ENCODE results near the gene POPDC2. TPM values are rescaled to one million over a fixed set of nuclear protein-coding genes. Genes with fewer than 3 reads are reported as not detected.

The POPDC2 gene
- total RNA-seq, 2 donors from 2014 or later, result 4.2 to 4.3 TPM

- H3K36me3 Mint-ChIP-seq (ENCODE audit: low read depth), result no peaks in the 10 kb centered on the region
- H3K4me3 Mint-ChIP-seq, result peak overlapping the region; percentile 77
- H3K4me1 Mint-ChIP-seq, result peaks cover 33% of the 10 kb centered on the region
- H3K9me3 ChIP-seq (ENCODE audit: control insufficient read depth, low read length, poor library complexity, severe bottlenecking), result no peaks in the 10 kb centered on the region
- ATAC-seq (peak; percentile 84), DNase-seq (no peak)
- peak overlapping the region; percentile 91 for H3K27ac Mint-ChIP-seq
- no peaks in the 10 kb centered on the region for H3K27me3 Mint-ChIP-seq
Measured at GRCh38 chr3:119628816-119629445, 31.5 kb downstream of the POPDC2 start.

- peak overlapping the region; percentile 91 for H3K27ac Mint-ChIP-seq
- no peaks in the 10 kb centered on the region for H3K27me3 Mint-ChIP-seq
- DNase-seq, result peak in 1 of 3 donors; percentile 26
- H3K9me3 ChIP-seq (ENCODE audit: control insufficient read depth, low read length, poor library complexity, severe bottlenecking), result no peaks in the 10 kb centered on the region
- peak overlapping the region; percentile 77 for H3K4me3 Mint-ChIP-seq
- no peaks in the 10 kb centered on the region for H3K36me3 Mint-ChIP-seq (ENCODE audit: low read depth)
- H3K4me1 Mint-ChIP-seq, result peaks cover 33% of the 10 kb centered on the region
- ATAC-seq, result peak; percentile 80
Measured at GRCh38 chr3:119628390-119628789, 32.0 kb downstream of the POPDC2 start.

- H3K27me3 Mint-ChIP-seq, result no peaks in the 10 kb centered on the region
- ATAC-seq (peak; percentile 53), DNase-seq (peak in 2 of 3 donors; percentile 17 to 26)
- H3K4me1 Mint-ChIP-seq, result peaks cover 33% of the 10 kb centered on the region
- no peaks in the 10 kb centered on the region for H3K9me3 ChIP-seq (ENCODE audit: control insufficient read depth, low read length, poor library complexity, severe bottlenecking)
- peak overlapping the region; percentile 77 for H3K4me3 Mint-ChIP-seq
- no peaks in the 10 kb centered on the region for H3K36me3 Mint-ChIP-seq (ENCODE audit: low read depth)
- H3K27ac Mint-ChIP-seq, result peak overlapping the region; percentile 91
Measured at GRCh38 chr3:119627461-119627860, 32.9 kb downstream of the POPDC2 start.

- Mint-ChIP-seq H3K27me3 (no peaks in the 10 kb centered on the region), H3K36me3 (ENCODE audit: low read depth) (no peaks in the 10 kb centered on the region), H3K27ac (peak overlapping the region; percentile 91), H3K4me3 (peak overlapping the region; percentile 19), H3K4me1 (peaks cover 33% of the 10 kb centered on the region)
- H3K9me3 ChIP-seq (ENCODE audit: control insufficient read depth, low read length, poor library complexity, severe bottlenecking), result no peaks in the 10 kb centered on the region
- DNase-seq (no peak), ATAC-seq (no peak)
Measured at GRCh38 chr3:119626196-119626595, 34.2 kb downstream of the POPDC2 start.

GRCh38 chr3:119625451-119626153 is 34.8 kb downstream of the POPDC2 start:
- Mint-ChIP-seq H3K4me3 (peak overlapping the region; percentile 19), H3K36me3 (ENCODE audit: low read depth) (no peaks in the 10 kb centered on the region), H3K4me1 (peaks cover 33% of the 10 kb centered on the region), H3K27ac (peak overlapping the region; percentile 91), H3K27me3 (no peaks in the 10 kb centered on the region)
- no peak for DNase-seq
- no peak for ATAC-seq
- H3K9me3 ChIP-seq (ENCODE audit: control insufficient read depth, low read length, poor library complexity, severe bottlenecking), result no peaks in the 10 kb centered on the region

GRCh38 chr3:119624002-119624720 is 36.2 kb downstream of the POPDC2 start:
- Mint-ChIP-seq H3K27ac (peak overlapping the region; percentile 47), H3K27me3 (peaks cover 2% of the 10 kb centered on the region), H3K4me1 (peaks cover 31% of the 10 kb centered on the region), H3K36me3 (ENCODE audit: low read depth) (no peaks in the 10 kb centered on the region), H3K4me3 (no peak overlapping the region)
- ATAC-seq (no peak), DNase-seq (no peak)
- no peaks in the 10 kb centered on the region for H3K9me3 ChIP-seq (ENCODE audit: control insufficient read depth, low read length, poor library complexity, severe bottlenecking)

- ATAC-seq, result no peak
- peaks cover 7% of the 10 kb centered on the region for H3K27me3 Mint-ChIP-seq
Measured at GRCh38 chr3:119620899-119621298, 39.5 kb downstream of the POPDC2 start.

GRCh38 chr3:119619094-119619493 is 41.3 kb downstream of the POPDC2 start:
- Mint-ChIP-seq H3K36me3 (ENCODE audit: low read depth) (no peaks in the 10 kb centered on the region), H3K27ac (no peak overlapping the region), H3K4me1 (no peaks in the 10 kb centered on the region), H3K27me3 (peaks cover 7% of the 10 kb centered on the region), H3K4me3 (no peak overlapping the region)
- DNase-seq (no peak), ATAC-seq (no peak)
- no peaks in the 10 kb centered on the region for H3K9me3 ChIP-seq (ENCODE audit: control insufficient read depth, low read length, poor library complexity, severe bottlenecking)

More at GRCh38 chr3:119620899-119621298, 39.5 kb downstream of the POPDC2 start:
- no peaks in the 10 kb centered on the region for H3K9me3 ChIP-seq (ENCODE audit: control insufficient read depth, low read length, poor library complexity, severe bottlenecking)
- H3K27ac Mint-ChIP-seq, result no peak overlapping the region
- no peak for DNase-seq
- no peak overlapping the region for H3K4me3 Mint-ChIP-seq
- H3K36me3 Mint-ChIP-seq (ENCODE audit: low read depth), result no peaks in the 10 kb centered on the region
- peaks cover 5% of the 10 kb centered on the region for H3K4me1 Mint-ChIP-seq

GRCh38 chr3:119616056-119616455 is 44.3 kb downstream of the POPDC2 start:
- ATAC-seq, result no peak
- Mint-ChIP-seq H3K4me1 (no peaks in the 10 kb centered on the region), H3K27ac (no peak overlapping the region), H3K4me3 (no peak overlapping the region), H3K27me3 (peaks cover 20% of the 10 kb centered on the region), H3K36me3 (ENCODE audit: low read depth) (no peaks in the 10 kb centered on the region)
- no peak for DNase-seq
- H3K9me3 ChIP-seq (ENCODE audit: control insufficient read depth, low read length, poor library complexity, severe bottlenecking), result no peaks in the 10 kb centered on the region

GRCh38 chr3:119613872-119614271 is 46.5 kb downstream of the POPDC2 start:
- Mint-ChIP-seq H3K27ac (no peak overlapping the region), H3K27me3 (peaks cover 20% of the 10 kb centered on the region), H3K36me3 (ENCODE audit: low read depth) (no peaks in the 10 kb centered on the region), H3K4me3 (no peak overlapping the region), H3K4me1 (no peaks in the 10 kb centered on the region)
- no peaks in the 10 kb centered on the region for H3K9me3 ChIP-seq (ENCODE audit: control insufficient read depth, low read length, poor library complexity, severe bottlenecking)
- DNase-seq (no peak), ATAC-seq (no peak)

GRCh38 chr3:119613201-119613600 is 47.2 kb downstream of the POPDC2 start:
- H3K27me3 Mint-ChIP-seq, result peaks cover 22% of the 10 kb centered on the region
- H3K36me3 Mint-ChIP-seq (ENCODE audit: low read depth), result no peaks in the 10 kb centered on the region
- DNase-seq (no peak), ATAC-seq (no peak)
- H3K4me1 Mint-ChIP-seq, result no peaks in the 10 kb centered on the region
- H3K9me3 ChIP-seq (ENCODE audit: control insufficient read depth, low read length, poor library complexity, severe bottlenecking), result no peaks in the 10 kb centered on the region
- no peak overlapping the region for H3K27ac Mint-ChIP-seq
- no peak overlapping the region for H3K4me3 Mint-ChIP-seq

- H3K27ac Mint-ChIP-seq, result no peak overlapping the region
- peaks cover 22% of the 10 kb centered on the region for H3K27me3 Mint-ChIP-seq
- H3K36me3 Mint-ChIP-seq (ENCODE audit: low read depth), result peaks cover 3% of the 10 kb centered on the region
- ATAC-seq (no peak), DNase-seq (no peak)
- H3K4me1 Mint-ChIP-seq, result no peaks in the 10 kb centered on the region
- H3K9me3 ChIP-seq (ENCODE audit: control insufficient read depth, low read length, poor library complexity, severe bottlenecking), result no peaks in the 10 kb centered on the region
- H3K4me3 Mint-ChIP-seq, result no peak overlapping the region
Measured at GRCh38 chr3:119611664-119612063, 48.7 kb downstream of the POPDC2 start.

- no peaks in the 10 kb centered on the region for H3K9me3 ChIP-seq (ENCODE audit: control insufficient read depth, low read length, poor library complexity, severe bottlenecking)
- no peak for DNase-seq
- H3K27me3 Mint-ChIP-seq, result peaks cover 22% of the 10 kb centered on the region
- no peak overlapping the region for H3K27ac Mint-ChIP-seq
- H3K4me1 Mint-ChIP-seq, result no peaks in the 10 kb centered on the region
- H3K36me3 Mint-ChIP-seq (ENCODE audit: low read depth), result peaks cover 3% of the 10 kb centered on the region
- ATAC-seq, result no peak
- no peak overlapping the region for H3K4me3 Mint-ChIP-seq
Measured at GRCh38 chr3:119609301-119609700, 51.1 kb downstream of the POPDC2 start.
